ENCODE measurements around the gene RPL36AL.
"Not testable (repeated sequence)": the region's sequence is repeated elsewhere in the genome, so short reads cannot be mapped to it uniquely, and the experiment has no call there.

RPL36AL gene

GRCh38 chr14:49620182-49621113, at the start of gene RPL36AL, which contains the start of gene MGAT2:
Gene RPL36AL (minus strand): TSS chr14:49620626. CDS start chr14:49619104, 1,522 bp downstream.
Gene MGAT2 (plus strand): TSS chr14:49620799. CDS start chr14:49621269, 470 bp downstream.
- ATAC-seq, result peak; percentile 98
- Mint-ChIP-seq H3K4me3 (peak within 1 kb of the TSS; percentile 100), H3K9me3 (no peaks in the 10 kb centered on the region), H3K36me3 (peaks cover 37% of the 10 kb centered on the region), H3K4me1 (peaks cover 44% of the 10 kb centered on the region), H3K27ac (peak within 1 kb of the TSS; percentile 100), H3K27me3 (no peaks in the 10 kb centered on the region)

GRCh38 chr14:49659526-49660455, 39.4 kb upstream of the RPL36AL start:
- Mint-ChIP-seq H3K27ac (no peak overlapping the region), H3K27me3 (no peaks in the 10 kb centered on the region), H3K4me3 (no peak overlapping the region), H3K4me1 (no peaks in the 10 kb centered on the region), H3K36me3 (no peaks in the 10 kb centered on the region), H3K9me3 (no peaks in the 10 kb centered on the region)
- ATAC-seq, result no peak

GRCh38 chr14:49657500-49657899, 37.1 kb upstream of the RPL36AL start:
- H3K36me3 Mint-ChIP-seq, H3K9me3 Mint-ChIP-seq, ATAC-seq, H3K4me3 Mint-ChIP-seq, H3K27ac Mint-ChIP-seq, H3K4me1 Mint-ChIP-seq, H3K27me3 Mint-ChIP-seq: not testable (repeated sequence)

GRCh38 chr14:49654511-49654910, 34.1 kb upstream of the RPL36AL start:
- Mint-ChIP-seq H3K27me3 (no peaks in the 10 kb centered on the region), H3K4me3 (no peak overlapping the region), H3K9me3 (no peaks in the 10 kb centered on the region), H3K4me1 (peaks cover 12% of the 10 kb centered on the region), H3K27ac (no peak overlapping the region), H3K36me3 (peaks cover 12% of the 10 kb centered on the region)
- ATAC-seq, result no peak

- H3K4me3 Mint-ChIP-seq, result no peak overlapping the region
- ATAC-seq, result no peak
- H3K27me3 Mint-ChIP-seq, result no peaks in the 10 kb centered on the region
- peaks cover 12% of the 10 kb centered on the region for H3K4me1 Mint-ChIP-seq
- H3K9me3 Mint-ChIP-seq, result no peaks in the 10 kb centered on the region
- H3K36me3 Mint-ChIP-seq, result peaks cover 12% of the 10 kb centered on the region
- no peak overlapping the region for H3K27ac Mint-ChIP-seq
Observed at GRCh38 chr14:49653508-49653907, 33.1 kb upstream of the RPL36AL start.

- Mint-ChIP-seq H3K9me3 (no peaks in the 10 kb centered on the region), H3K36me3 (peaks cover 30% of the 10 kb centered on the region), H3K27ac (peak overlapping the region; percentile 69), H3K27me3 (no peaks in the 10 kb centered on the region), H3K4me3 (no peak overlapping the region), H3K4me1 (peaks cover 38% of the 10 kb centered on the region)
- no peak for ATAC-seq
Observed at GRCh38 chr14:49642163-49642562, 21.7 kb upstream of the RPL36AL start.

- ATAC-seq, result no peak
- H3K27me3 Mint-ChIP-seq, result no peaks in the 10 kb centered on the region
- peak overlapping the region; percentile 69 for H3K27ac Mint-ChIP-seq
- no peaks in the 10 kb centered on the region for H3K9me3 Mint-ChIP-seq
- H3K36me3 Mint-ChIP-seq, result peaks cover 30% of the 10 kb centered on the region
- peaks cover 39% of the 10 kb centered on the region for H3K4me1 Mint-ChIP-seq
- no peak overlapping the region for H3K4me3 Mint-ChIP-seq
Observed at GRCh38 chr14:49641697-49642129, 21.3 kb upstream of the RPL36AL start.

GRCh38 chr14:49640540-49641417, 20.4 kb upstream of the RPL36AL start:
- H3K4me1 Mint-ChIP-seq, result peaks cover 44% of the 10 kb centered on the region
- H3K9me3 Mint-ChIP-seq, result no peaks in the 10 kb centered on the region
- H3K36me3 Mint-ChIP-seq, result peaks cover 31% of the 10 kb centered on the region
- no peak overlapping the region for H3K4me3 Mint-ChIP-seq
- H3K27ac Mint-ChIP-seq, result peak overlapping the region; percentile 32
- ATAC-seq, result no peak
- no peaks in the 10 kb centered on the region for H3K27me3 Mint-ChIP-seq

- H3K36me3 Mint-ChIP-seq, result peaks cover 31% of the 10 kb centered on the region
- H3K27ac Mint-ChIP-seq, result peak overlapping the region; percentile 95
- H3K9me3 Mint-ChIP-seq, result no peaks in the 10 kb centered on the region
- H3K27me3 Mint-ChIP-seq, result no peaks in the 10 kb centered on the region
- no peak overlapping the region for H3K4me3 Mint-ChIP-seq
- ATAC-seq, result no peak
- H3K4me1 Mint-ChIP-seq, result peaks cover 59% of the 10 kb centered on the region
Observed at GRCh38 chr14:49637534-49638078, 17.2 kb upstream of the RPL36AL start.

GRCh38 chr14:49636866-49637265, 16.4 kb upstream of the RPL36AL start:
- H3K9me3 Mint-ChIP-seq, result no peaks in the 10 kb centered on the region
- no peaks in the 10 kb centered on the region for H3K27me3 Mint-ChIP-seq
- peak overlapping the region; percentile 46 for H3K4me3 Mint-ChIP-seq
- H3K36me3 Mint-ChIP-seq, result peaks cover 24% of the 10 kb centered on the region
- no peak for ATAC-seq
- peaks cover 57% of the 10 kb centered on the region for H3K4me1 Mint-ChIP-seq
- peak overlapping the region; percentile 95 for H3K27ac Mint-ChIP-seq

GRCh38 chr14:49634547-49635334, 14.3 kb upstream of the RPL36AL start, which contains the start of gene DNAAF2:
Gene DNAAF2 (minus strand): TSS chr14:49635244. CDS start chr14:49635149, 95 bp downstream.
- Mint-ChIP-seq H3K27ac (peak within 1 kb of the TSS; percentile 95), H3K27me3 (no peaks in the 10 kb centered on the region), H3K9me3 (no peaks in the 10 kb centered on the region), H3K4me1 (peaks cover 57% of the 10 kb centered on the region), H3K36me3 (peaks cover 30% of the 10 kb centered on the region), H3K4me3 (peak within 1 kb of the TSS; percentile 93)
- ATAC-seq, result peak; percentile 70

GRCh38 chr14:49633640-49634546, 13.5 kb upstream of the RPL36AL start:
- peak; percentile 93 for ATAC-seq
- Mint-ChIP-seq H3K27me3 (no peaks in the 10 kb centered on the region), H3K4me1 (peaks cover 56% of the 10 kb centered on the region), H3K9me3 (no peaks in the 10 kb centered on the region), H3K36me3 (peaks cover 27% of the 10 kb centered on the region), H3K27ac (peak overlapping the region; percentile 95), H3K4me3 (peak overlapping the region; percentile 93)

Measured in stimulated activated memory B cell treated with anti-CD40 and anti-IgM and Interleukin-4, amounts not matched to agents 10 μg/mL and 1 μg/mL and 100 μg/mL, for 72 hours (primary cell).